Measurements from ENCODE around the gene TSPAN31.
A peak's percentile ranks its signal among the peaks of the same experiment; 100 is the strongest.

Gene TSPAN31

GRCh38 chr12:57739387-57739786, 5.5 kb upstream of the TSPAN31 start (continued):
- TF ChIP-seq REST (tag by site-specific recombination; IDR thresholded peaks at IDR 0.05) = no peak
- no peak for TF ChIP-seq ZNF585B (tag by site-specific recombination; IDR thresholded peaks at IDR 0.05)

GRCh38 chr12:57739914-57740538, 4.8 kb upstream of the TSPAN31 start:
- no peaks in the 10 kb centered on the region for H3K36me3 ChIP-seq (ENCODE audit: control insufficient read depth in 2 of 2, insufficient read depth in 1 of 2, low read length in 2 of 2)
- ChIA-PET CTCF (interaction anchor here (0.6 kb wide), 1 partner anchor 38 kb away, joined by 4 read pairs; no protein-coding TSS in a partner anchor), POLR2A (no interaction called here)
- no peak for TF ChIP-seq ZXDB (tag by site-specific recombination; IDR thresholded peaks at IDR 0.05)
- no peak for TF ChIP-seq ZFHX2 (tag by site-specific recombination; conservative IDR thresholded peaks at IDR 0.05)
- TF ChIP-seq, protein P1, sequence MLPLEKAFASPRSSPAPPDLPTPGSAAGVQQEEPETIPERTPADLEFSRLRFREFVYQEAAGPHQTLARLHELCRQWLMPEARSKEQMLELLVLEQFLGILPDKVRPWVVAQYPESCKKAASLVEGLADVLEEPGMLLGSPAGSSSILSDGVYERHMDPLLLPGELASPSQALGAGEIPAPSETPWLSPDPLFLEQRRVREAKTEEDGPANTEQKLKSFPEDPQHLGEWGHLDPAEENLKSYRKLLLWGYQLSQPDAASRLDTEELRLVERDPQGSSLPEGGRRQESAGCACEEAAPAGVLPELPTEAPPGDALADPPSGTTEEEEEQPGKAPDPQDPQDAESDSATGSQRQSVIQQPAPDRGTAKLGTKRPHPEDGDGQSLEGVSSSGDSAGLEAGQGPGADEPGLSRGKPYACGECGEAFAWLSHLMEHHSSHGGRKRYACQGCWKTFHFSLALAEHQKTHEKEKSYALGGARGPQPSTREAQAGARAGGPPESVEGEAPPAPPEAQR (tag by site-specific recombination; IDR thresholded peaks at IDR 0.05) = no peak
- no peak for TF ChIP-seq ZSCAN16 (tag by site-specific recombination; IDR thresholded peaks at IDR 0.05)
- no peak for TF ChIP-seq REPIN1 (tag by site-specific recombination; IDR thresholded peaks at IDR 0.05; ENCODE audit: low read depth)
- no peak for TF ChIP-seq ZNF776 (tag by site-specific recombination; IDR thresholded peaks at IDR 0.05; ENCODE audit: borderline replicate concordance)
- TF ChIP-seq ZNF645 (tag by site-specific recombination; IDR thresholded peaks at IDR 0.05) = no peak
- H3K27ac ChIP-seq (ENCODE audit: extremely low read depth, low read depth, low read length) = no peak overlapping the region
- H3K4me1 ChIP-seq (ENCODE audit: control insufficient read depth, insufficient read depth, low read length) = peaks cover 8% of the 10 kb centered on the region; the same call in 1 of the 2 replicates
- H3K9me3 ChIP-seq (ENCODE audit: control insufficient read depth, insufficient read depth, low read depth, low read length) = no peaks in the 10 kb centered on the region
- no peak overlapping the region for H3K4me3 ChIP-seq (ENCODE audit: low read depth, low read length)

- CTCF ChIA-PET = interaction anchor here (1.3 to 2.2 kb wide), 3 partner anchors 14 to 158 kb away, joined by 4 to 9 read pairs (median 6); no protein-coding TSS in a partner anchor
- no peak overlapping the region for H3K4me3 ChIP-seq (ENCODE audit: low read depth, low read length)
These were observed 4.0 kb upstream of the TSPAN31 start for GRCh38 chr12:57740656-57741412.

More at GRCh38 chr12:57740656-57741412, 4.0 kb upstream of the TSPAN31 start:
- Histone ChIP-seq H3K9me3 (ENCODE audit: control insufficient read depth, insufficient read depth, low read depth, low read length) (no peaks in the 10 kb centered on the region), H3K27ac (ENCODE audit: extremely low read depth, low read depth, low read length) (no peak overlapping the region), H3K4me1 (ENCODE audit: control insufficient read depth, insufficient read depth, low read length) (peaks cover 6% of the 10 kb centered on the region; the same call in 1 of the 2 replicates), H3K36me3 (ENCODE audit: control insufficient read depth in 2 of 2, insufficient read depth in 1 of 2, low read length in 2 of 2) (peaks cover 0 to under 1% of the 10 kb centered on the region in 2 experiments; a peak in 1 of 3 replicates)
- POLR2A ChIA-PET = no interaction called here
- TF ChIP-seq ZNF184 (tag by site-specific recombination; IDR thresholded peaks at IDR 0.05) (no peak), GLI4 (tag by site-specific recombination; IDR thresholded peaks at IDR 0.05) (no peak), ZNF366 (tag by site-specific recombination; conservative IDR thresholded peaks at IDR 0.05) (0 out of 2 replicates have a peak, but pooled peaks have one; percentile 24), ZNF341 (tag by site-specific recombination; IDR thresholded peaks at IDR 0.05; ENCODE audit: low read depth) (peak; percentile 13; the same call in 1 of the 2 replicates), ZNF600 (tag by site-specific recombination; IDR thresholded peaks at IDR 0.05) (peak; percentile 50; the same call in 1 of the 2 replicates), ZNF548 (tag by site-specific recombination; IDR thresholded peaks at IDR 0.05) (no peak), GLIS2 (tag by site-specific recombination; IDR thresholded peaks at IDR 0.05) (no peak), ZFHX2 (tag by site-specific recombination; conservative IDR thresholded peaks at IDR 0.05) (no peak), ZNF19 (tag by site-specific recombination; IDR thresholded peaks at IDR 0.05; ENCODE audit: low read depth) (no peak), KLF16 (tag by site-specific recombination; IDR thresholded peaks at IDR 0.05) (no peak)
- TF ChIP-seq, protein P2, sequence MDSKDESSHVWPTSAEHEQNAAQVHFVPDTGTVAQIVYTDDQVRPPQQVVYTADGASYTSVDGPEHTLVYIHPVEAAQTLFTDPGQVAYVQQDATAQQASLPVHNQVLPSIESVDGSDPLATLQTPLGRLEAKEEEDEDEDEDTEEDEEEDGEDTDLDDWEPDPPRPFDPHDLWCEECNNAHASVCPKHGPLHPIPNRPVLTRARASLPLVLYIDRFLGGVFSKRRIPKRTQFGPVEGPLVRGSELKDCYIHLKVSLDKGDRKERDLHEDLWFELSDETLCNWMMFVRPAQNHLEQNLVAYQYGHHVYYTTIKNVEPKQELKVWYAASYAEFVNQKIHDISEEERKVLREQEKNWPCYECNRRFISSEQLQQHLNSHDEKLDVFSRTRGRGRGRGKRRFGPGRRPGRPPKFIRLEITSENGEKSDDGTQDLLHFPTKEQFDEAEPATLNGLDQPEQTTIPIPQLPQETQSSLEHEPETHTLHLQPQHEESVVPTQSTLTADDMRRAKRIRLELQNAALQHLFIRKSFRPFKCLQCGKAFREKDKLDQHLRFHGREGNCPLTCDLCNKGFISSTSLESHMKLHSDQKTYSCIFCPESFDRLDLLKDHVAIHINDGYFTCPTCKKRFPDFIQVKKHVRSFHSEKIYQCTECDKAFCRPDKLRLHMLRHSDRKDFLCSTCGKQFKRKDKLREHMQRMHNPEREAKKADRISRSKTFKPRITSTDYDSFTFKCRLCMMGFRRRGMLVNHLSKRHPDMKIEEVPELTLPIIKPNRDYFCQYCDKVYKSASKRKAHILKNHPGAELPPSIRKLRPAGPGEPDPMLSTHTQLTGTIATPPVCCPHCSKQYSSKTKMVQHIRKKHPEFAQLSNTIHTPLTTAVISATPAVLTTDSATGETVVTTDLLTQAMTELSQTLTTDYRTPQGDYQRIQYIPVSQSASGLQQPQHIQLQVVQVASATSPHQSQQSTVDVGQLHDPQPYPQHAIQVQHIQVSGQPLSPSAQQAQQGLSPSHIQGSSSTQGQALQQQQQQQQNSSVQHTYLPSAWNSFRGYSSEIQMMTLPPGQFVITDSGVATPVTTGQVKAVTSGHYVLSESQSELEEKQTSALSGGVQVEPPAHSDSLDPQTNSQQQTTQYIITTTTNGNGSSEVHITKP (tag by site-specific recombination; IDR thresholded peaks at IDR 0.05) = 0 out of 2 replicates have a peak, but pooled peaks have one; percentile 41
